ENCODE results near the gene CHST3.
A peak's percentile ranks its signal among the peaks of the same experiment; 100 is the strongest.

Gene CHST3

DNA sequence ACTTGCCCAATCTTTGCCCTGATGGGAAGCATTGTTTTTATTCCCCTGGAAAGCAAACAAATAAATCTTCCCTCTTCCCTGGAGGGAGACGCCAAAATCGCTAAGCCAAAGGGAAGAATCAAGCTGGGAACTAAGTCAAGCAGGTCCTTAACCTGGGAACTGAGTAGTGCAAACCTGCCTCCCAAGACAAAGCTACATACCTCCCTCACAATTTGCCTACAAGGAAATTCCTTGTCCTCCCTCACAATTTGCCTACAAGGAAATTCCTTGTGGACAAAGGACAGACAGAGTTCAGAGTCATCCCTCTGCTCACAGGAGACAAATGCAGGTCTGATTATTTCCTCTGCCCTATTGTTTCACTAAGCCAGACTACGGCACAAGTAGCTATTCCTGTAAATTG, 73.6 kb downstream of the CHST3 start:
- no peak overlapping the region for H3K4me3 ChIP-seq (ENCODE audit: low read length)
- TF ChIP-seq, protein P1, sequence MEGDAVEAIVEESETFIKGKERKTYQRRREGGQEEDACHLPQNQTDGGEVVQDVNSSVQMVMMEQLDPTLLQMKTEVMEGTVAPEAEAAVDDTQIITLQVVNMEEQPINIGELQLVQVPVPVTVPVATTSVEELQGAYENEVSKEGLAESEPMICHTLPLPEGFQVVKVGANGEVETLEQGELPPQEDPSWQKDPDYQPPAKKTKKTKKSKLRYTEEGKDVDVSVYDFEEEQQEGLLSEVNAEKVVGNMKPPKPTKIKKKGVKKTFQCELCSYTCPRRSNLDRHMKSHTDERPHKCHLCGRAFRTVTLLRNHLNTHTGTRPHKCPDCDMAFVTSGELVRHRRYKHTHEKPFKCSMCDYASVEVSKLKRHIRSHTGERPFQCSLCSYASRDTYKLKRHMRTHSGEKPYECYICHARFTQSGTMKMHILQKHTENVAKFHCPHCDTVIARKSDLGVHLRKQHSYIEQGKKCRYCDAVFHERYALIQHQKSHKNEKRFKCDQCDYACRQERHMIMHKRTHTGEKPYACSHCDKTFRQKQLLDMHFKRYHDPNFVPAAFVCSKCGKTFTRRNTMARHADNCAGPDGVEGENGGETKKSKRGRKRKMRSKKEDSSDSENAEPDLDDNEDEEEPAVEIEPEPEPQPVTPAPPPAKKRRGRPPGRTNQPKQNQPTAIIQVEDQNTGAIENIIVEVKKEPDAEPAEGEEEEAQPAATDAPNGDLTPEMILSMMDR (conservative IDR thresholded peaks at IDR 0.05; ENCODE audit: low read depth, low read length): no peak
- no peak for DNase-seq (ENCODE audit: low read depth)

DNA sequence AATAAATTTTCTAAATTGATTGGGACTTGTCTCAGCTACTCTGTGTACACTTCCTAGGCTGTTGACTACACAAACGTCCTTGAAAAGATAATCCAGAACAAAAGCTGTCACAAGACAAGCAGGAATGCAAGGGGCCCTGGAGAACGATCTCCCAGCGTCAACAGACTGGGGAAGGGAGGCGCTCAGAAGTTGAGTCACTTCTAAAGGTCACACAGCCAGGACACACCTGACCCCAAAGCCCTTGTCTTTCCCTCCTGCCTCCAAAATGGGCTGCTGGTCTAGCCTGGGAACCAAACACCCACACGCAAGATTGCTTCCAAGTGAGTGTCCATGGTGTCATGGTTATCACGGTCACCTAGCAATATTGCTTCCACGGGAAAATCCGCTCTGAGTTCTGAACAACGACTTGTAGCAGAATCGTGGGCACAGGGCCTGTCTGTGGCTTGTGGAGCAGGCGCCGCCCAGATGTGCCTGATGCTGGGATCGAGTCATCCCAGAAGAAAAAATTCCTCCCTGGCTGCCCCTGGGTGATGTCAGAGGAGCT, 74.3 kb downstream of the CHST3 start:
- DNase-seq (ENCODE audit: low read depth): no peak
- TF ChIP-seq, protein P1 (conservative IDR thresholded peaks at IDR 0.05; ENCODE audit: low read depth, low read length): no peak

DNA sequence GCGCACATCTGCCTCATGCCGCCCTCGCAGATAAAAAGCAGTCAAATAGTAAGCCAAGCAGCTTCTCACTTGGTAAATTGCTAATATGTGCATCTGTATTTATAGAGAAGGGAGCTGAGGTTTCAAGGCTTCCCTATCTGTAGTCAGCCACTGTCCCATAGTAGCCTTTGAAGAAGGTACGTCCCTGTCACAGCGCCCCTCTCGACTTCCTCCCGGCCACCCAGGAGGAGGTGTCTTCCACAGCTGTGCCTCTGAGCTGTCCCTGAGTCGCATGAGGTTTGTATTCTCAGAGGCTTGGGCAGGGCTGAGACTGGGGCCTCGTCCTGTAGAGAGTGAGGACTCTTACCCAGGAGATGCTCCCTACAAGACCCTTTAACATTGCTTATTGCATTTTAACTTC, 75.2 kb downstream of the CHST3 start:
- H3K4me3 ChIP-seq (ENCODE audit: low read length): no peak overlapping the region
- DNase-seq (ENCODE audit: low read depth): no peak
- TF ChIP-seq, protein P1 (conservative IDR thresholded peaks at IDR 0.05; ENCODE audit: low read depth, low read length): no peak

More for the DNA sequence above, 74.3 kb downstream of the CHST3 start:
- H3K4me3 ChIP-seq (ENCODE audit: low read length): no peak overlapping the region

DNA sequence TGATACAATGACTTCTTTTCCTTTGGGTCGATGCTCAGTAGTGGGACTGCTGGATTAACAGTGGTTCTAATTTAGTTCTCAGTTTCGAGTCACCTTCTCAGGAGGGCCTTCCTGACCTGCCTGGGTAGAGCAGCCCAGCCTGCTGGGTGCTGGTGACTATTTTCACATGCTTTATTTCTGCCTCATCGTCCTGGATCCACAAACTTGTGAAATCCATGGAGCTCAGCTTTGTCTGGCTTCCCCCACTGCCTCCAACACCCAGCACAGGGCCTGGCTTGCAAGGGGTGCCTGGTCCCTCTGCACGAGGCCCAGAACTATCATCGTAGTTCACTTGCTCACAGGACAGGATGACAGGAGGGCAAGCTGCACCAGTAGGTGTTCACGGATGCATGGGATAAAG, 77.3 kb downstream of the CHST3 start:
- no peak for DNase-seq (ENCODE audit: low read depth)
- no peak overlapping the region for H3K4me3 ChIP-seq (ENCODE audit: low read length)
- TF ChIP-seq, protein P1 (conservative IDR thresholded peaks at IDR 0.05; ENCODE audit: low read depth, low read length): no peak

DNA sequence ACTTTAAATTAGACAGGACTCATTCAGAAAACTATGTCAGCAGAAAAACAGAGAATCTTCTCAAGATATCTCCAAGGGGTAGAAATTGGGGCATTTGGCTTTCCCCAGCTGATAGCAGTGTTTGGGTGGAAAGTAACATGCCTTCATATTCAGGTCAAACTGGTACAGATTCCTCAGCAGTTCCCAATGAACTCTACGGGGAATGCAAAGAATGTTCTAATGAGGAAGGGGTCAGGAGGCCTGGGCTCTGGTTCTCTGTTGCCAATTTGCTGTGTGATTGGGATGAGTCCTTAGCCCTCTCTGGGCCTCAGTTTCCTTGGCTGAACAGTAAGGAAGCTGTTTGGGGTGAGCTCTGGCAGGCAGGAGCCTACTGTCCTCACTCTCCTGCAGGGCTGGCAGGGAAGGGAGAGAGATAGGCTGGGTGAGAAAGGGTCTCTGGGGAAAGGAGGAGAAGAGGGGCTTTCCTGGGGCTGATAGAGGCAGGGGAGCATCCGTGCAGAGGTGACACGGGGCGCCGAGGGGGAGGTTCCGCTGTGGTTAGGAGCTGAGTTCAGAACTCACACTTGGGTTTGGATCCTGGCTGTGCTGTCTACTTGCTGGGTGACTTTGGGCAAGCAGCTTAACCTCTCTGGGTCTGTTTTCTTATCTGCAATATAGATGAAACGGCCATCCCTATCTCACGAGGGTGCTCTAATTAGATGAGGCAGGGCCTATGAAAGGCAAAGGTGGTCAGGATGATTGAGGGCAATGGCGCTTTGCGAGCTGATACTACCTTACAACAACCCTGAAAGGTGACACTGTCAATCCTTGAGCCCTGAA, 79.0 kb downstream of the CHST3 start:
- H3K4me3 ChIP-seq (ENCODE audit: low read length): no peak overlapping the region
- peak; percentile 45 for DNase-seq (ENCODE audit: low read depth)
- TF ChIP-seq, protein P1 (conservative IDR thresholded peaks at IDR 0.05; ENCODE audit: low read depth, low read length): no peak

DNA sequence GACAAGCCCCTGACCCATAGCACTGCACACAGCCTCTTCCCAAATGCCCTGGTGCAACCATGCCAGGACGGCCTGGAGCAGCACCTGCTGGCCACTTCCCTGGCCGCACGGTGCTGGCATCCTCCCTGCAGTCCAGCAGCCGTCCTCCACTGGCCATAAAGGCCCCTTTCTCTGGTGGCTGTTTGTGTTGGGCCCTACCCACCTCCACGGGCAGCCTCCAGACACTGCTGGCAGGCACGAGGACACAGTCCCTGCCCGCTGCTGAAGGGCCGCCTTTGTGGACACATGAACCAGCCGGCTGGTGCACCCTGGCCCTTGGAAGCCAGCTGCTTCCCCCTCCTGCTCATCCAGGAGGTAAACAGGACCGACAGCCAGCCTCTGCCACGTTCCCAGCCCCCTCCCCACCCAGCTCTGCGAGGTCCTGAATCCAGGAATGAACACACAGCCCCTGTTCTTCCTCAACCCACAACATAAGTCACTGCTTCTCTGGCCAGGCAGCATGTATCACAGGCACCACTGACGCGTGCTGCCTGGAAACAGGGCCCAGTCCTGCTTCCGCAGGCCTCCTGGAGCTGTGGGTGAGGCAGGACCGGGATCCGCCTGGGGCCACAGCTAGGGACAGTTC, 80.3 kb downstream of the CHST3 start:
- DNase-seq (ENCODE audit: low read depth): peak; percentile 25
- TF ChIP-seq, protein P1 (conservative IDR thresholded peaks at IDR 0.05; ENCODE audit: low read depth, low read length): peak; percentile 72
- H3K4me3 ChIP-seq (ENCODE audit: low read length): no peak overlapping the region

Measured in retinal pigment epithelial cell (primary cell).